ENCODE measurements around the gene GRIK5.
A peak's percentile ranks its signal among the peaks of the same experiment; 100 is the strongest.

Gene GRIK5

GRCh38 chr19:41968751-41969595 is 101.0 kb downstream of the GRIK5 start:
- DNase-seq (ENCODE audit: low read depth, low spot score), result no peak
- CTCF ChIA-PET, result no interaction called here
- no peak for TF ChIP-seq CTCF (IDR thresholded peaks at IDR 0.05; ENCODE audit: insufficient read depth, low read length, missing control alignments)
- POLR2A ChIA-PET, result no interaction called here
- no peak overlapping the region for H3K4me3 ChIP-seq (ENCODE audit: low read depth, low read length)

- ChIA-PET CTCF (no interaction called here), POLR2A (no interaction called here)
- H3K4me3 ChIP-seq (ENCODE audit: low read depth, low read length), result no peak overlapping the region
- DNase-seq (ENCODE audit: low read depth, low spot score), result no peak
- no peak for TF ChIP-seq CTCF (IDR thresholded peaks at IDR 0.05; ENCODE audit: insufficient read depth, low read length, missing control alignments)
Observed at GRCh38 chr19:41967054-41967783, 102.8 kb downstream of the GRIK5 start.

GRCh38 chr19:41965106-41965505 is 104.9 kb downstream of the GRIK5 start:
- CTCF ChIA-PET, result interaction anchor here (1.2 to 1.4 kb wide), 3 partner anchors 14 to 70 kb away, joined by 4 to 5 read pairs (median 4); no protein-coding TSS in a partner anchor
- POLR2A ChIA-PET, result no interaction called here
- no peak overlapping the region for H3K4me3 ChIP-seq (ENCODE audit: low read depth, low read length)
- no peak for DNase-seq (ENCODE audit: low read depth, low spot score)
- no peak for TF ChIP-seq CTCF (IDR thresholded peaks at IDR 0.05; ENCODE audit: insufficient read depth, low read length, missing control alignments)

DNA sequence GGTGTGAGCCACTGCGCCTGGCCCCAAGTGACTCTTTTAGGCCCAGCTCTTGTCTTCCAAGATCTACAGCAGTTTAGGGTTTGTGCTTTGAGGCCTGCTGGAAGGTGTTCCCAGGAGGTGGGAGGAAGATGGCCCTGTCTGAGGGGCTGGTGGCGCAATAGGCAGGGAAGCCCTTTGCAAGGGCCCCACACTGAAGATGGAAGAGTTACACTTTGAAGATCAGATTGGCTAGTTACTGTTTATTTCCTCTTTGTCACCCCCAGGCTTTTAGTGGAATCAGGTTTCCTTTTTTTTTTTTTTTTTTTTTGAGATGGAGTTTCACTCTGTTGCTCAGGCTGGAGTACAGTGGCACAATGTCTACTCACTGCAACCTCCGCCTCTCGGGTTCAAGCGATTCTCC is 109.0 kb downstream of the GRIK5 start:
- CTCF ChIA-PET, result interaction anchor here (0.6 to 1.3 kb wide), 3 partner anchors 10 to 74 kb away, joined by 3 to 5 read pairs (median 3); no protein-coding TSS in a partner anchor
- DNase-seq (ENCODE audit: low read depth, low spot score), result no peak
- no peak for TF ChIP-seq CTCF (IDR thresholded peaks at IDR 0.05; ENCODE audit: insufficient read depth, low read length, missing control alignments)
- H3K4me3 ChIP-seq (ENCODE audit: low read depth, low read length), result no peak overlapping the region
- POLR2A ChIA-PET, result no interaction called here

DNA sequence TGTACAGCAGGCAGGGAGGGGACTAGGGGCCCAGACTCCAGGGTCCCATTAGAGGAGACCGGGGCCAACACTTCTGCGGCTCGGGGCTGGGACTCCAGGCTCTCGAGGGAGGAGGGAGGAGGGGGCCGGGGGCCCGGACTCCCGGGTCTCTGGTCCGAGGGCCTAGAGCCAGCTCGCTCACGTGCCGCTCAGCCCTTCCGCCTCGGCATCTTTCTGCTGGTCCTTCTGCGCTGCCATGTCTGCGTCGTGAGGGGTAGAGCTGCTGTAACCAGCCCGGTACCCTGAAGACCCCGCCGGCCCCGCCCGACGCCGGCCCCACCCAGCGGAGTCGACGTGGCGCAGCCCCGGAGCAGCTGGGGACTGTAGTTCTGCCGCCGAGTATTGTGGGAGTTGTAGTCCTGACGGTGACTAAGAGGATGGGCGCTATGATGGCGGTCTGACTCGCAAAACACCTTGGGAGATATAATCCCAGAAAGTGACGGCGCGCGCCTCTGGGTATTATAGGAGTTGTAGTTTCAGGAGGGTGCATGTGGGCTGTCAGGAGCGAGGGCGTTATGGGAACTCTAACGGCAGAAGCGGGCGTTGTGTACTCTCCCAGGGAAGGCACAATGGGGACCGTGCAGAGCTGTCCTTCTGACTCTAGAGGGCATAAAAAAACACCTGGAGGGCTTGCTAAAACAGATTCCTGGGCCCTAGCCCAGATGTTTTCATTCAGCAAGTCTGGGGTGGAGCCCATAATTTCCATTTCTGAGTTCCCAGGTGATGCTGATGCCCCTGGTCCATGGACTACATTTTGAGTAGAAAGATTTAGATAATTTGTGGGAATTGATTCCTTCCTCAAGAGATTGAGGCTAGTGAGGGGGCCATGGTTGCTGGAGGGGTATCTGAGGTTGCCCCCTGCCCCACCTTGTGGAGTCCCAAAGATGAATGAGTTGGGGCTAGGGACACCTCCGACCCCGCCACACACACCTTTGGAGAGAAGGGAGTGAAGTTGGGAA is 110.7 kb downstream of the GRIK5 start, which contains the start of gene RABAC1:
TSS of gene RABAC1 (minus strand) at position 266 of the 998 bp plus-strand sequence. CDS start at position 237, 29 bp downstream.
- ChIA-PET CTCF (interaction anchor here (1.4 to 4.0 kb wide), 7 partner anchors 9 to 100 kb away, joined by 3 to 30 read pairs (median 4); partner anchors contain the start of gene RPS19), POLR2A (interaction anchor here (0.5 to 1.9 kb wide), 7 partner anchors 23 to 100 kb away, joined by 3 to 14 read pairs (median 4); partner anchors contain the start of gene RPS19)
- peak; percentile 11 for TF ChIP-seq CTCF (IDR thresholded peaks at IDR 0.05; ENCODE audit: insufficient read depth, low read length, missing control alignments)
- DNase-seq (ENCODE audit: low read depth, low spot score), result peak; percentile 47
- H3K4me3 ChIP-seq (ENCODE audit: low read depth, low read length), result peak within 1 kb of the TSS; percentile 98
